ENCODE results near the gene TMEM130. TPM values are rescaled to one million over a fixed set of nuclear protein-coding genes. Genes with fewer than 3 reads are reported as not detected.

TMEM130 gene
- total and polyA plus RNA-seq, 9 of the 15 experiments (the other 6 are each of a cell fraction or from before 2014, with no cell fraction given) = 0.07 TPM; not detected in 8

DNA sequence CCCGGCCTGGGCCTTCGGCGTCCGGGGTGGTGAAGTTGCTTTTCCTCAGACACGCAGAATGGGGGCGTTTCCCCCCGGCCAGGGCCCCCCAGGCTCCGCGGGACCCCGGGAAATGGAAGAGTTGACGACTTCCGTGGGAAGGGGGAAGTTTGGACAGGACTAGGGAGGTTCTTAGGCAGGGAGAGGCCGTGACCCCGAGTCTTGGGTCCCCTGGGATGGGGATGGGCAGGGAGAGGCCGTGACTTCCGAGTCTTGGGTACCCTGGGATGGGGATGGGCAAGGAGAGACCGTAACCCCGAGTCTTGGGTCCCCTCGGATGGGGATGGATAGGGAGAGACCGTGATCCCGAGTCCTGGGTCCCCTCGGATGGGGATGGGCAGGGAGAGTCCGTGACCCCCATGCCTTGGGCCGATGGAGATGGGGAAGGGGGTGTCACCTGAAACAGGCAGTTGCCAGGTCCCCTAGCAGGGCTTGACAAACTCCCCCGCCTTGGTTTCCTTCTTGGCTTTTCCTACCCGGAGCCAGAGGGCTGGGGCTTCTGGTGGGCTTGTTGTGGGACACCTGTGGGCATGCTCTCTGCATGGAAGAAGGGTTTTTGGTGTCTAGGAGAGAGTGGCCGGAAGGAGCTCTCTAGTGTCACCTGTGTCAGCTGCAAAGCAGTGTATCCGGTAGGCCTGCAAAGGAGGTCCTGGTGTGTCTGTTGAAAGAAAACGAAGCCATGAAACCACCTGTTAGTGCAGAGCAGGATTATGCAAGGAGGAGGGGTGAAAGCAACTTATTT lies 9.6 kb upstream of the TMEM130 start (continued):
- TF ChIP-seq, protein P1, sequence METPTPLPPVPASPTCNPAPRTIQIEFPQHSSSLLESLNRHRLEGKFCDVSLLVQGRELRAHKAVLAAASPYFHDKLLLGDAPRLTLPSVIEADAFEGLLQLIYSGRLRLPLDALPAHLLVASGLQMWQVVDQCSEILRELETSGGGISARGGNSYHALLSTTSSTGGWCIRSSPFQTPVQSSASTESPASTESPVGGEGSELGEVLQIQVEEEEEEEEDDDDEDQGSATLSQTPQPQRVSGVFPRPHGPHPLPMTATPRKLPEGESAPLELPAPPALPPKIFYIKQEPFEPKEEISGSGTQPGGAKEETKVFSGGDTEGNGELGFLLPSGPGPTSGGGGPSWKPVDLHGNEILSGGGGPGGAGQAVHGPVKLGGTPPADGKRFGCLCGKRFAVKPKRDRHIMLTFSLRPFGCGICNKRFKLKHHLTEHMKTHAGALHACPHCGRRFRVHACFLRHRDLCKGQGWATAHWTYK (CRISPR knock-in tag; IDR thresholded peaks at IDR 0.05) = no peak
- TF ChIP-seq, protein P2, sequence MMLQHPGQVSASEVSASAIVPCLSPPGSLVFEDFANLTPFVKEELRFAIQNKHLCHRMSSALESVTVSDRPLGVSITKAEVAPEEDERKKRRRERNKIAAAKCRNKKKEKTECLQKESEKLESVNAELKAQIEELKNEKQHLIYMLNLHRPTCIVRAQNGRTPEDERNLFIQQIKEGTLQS (IDR thresholded peaks at IDR 0.05) = no peak
- TF ChIP-seq, protein P2 (CRISPR knock-in tag; conservative IDR thresholded peaks at IDR 0.05) = 0 out of 2 replicates have a peak, but pooled peaks have one; percentile 20
- TF ChIP-seq RBM34 (IDR thresholded peaks at IDR 0.05; ENCODE audit: borderline replicate concordance, insufficient read depth, low read length) = no peak
- TF ChIP-seq ZNF41 (CRISPR knock-in tag; conservative IDR thresholded peaks at IDR 0.05) = no peak
- TF ChIP-seq, protein P3, sequence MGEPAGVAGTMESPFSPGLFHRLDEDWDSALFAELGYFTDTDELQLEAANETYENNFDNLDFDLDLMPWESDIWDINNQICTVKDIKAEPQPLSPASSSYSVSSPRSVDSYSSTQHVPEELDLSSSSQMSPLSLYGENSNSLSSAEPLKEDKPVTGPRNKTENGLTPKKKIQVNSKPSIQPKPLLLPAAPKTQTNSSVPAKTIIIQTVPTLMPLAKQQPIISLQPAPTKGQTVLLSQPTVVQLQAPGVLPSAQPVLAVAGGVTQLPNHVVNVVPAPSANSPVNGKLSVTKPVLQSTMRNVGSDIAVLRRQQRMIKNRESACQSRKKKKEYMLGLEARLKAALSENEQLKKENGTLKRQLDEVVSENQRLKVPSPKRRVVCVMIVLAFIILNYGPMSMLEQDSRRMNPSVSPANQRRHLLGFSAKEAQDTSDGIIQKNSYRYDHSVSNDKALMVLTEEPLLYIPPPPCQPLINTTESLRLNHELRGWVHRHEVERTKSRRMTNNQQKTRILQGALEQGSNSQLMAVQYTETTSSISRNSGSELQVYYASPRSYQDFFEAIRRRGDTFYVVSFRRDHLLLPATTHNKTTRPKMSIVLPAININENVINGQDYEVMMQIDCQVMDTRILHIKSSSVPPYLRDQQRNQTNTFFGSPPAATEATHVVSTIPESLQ (CRISPR knock-in tag; IDR thresholded peaks at IDR 0.05) = no peak; the same call in 1 of the 2 replicates
- TF ChIP-seq, protein P4, sequence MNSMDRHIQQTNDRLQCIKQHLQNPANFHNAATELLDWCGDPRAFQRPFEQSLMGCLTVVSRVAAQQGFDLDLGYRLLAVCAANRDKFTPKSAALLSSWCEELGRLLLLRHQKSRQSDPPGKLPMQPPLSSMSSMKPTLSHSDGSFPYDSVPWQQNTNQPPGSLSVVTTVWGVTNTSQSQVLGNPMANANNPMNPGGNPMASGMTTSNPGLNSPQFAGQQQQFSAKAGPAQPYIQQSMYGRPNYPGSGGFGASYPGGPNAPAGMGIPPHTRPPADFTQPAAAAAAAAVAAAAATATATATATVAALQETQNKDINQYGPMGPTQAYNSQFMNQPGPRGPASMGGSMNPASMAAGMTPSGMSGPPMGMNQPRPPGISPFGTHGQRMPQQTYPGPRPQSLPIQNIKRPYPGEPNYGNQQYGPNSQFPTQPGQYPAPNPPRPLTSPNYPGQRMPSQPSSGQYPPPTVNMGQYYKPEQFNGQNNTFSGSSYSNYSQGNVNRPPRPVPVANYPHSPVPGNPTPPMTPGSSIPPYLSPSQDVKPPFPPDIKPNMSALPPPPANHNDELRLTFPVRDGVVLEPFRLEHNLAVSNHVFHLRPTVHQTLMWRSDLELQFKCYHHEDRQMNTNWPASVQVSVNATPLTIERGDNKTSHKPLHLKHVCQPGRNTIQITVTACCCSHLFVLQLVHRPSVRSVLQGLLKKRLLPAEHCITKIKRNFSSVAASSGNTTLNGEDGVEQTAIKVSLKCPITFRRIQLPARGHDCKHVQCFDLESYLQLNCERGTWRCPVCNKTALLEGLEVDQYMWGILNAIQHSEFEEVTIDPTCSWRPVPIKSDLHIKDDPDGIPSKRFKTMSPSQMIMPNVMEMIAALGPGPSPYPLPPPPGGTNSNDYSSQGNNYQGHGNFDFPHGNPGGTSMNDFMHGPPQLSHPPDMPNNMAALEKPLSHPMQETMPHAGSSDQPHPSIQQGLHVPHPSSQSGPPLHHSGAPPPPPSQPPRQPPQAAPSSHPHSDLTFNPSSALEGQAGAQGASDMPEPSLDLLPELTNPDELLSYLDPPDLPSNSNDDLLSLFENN (IDR thresholded peaks at IDR 0.05; ENCODE audit: low read depth in 2 of 2, low read length in 2 of 2) = no peak
- TF ChIP-seq, protein P5, sequence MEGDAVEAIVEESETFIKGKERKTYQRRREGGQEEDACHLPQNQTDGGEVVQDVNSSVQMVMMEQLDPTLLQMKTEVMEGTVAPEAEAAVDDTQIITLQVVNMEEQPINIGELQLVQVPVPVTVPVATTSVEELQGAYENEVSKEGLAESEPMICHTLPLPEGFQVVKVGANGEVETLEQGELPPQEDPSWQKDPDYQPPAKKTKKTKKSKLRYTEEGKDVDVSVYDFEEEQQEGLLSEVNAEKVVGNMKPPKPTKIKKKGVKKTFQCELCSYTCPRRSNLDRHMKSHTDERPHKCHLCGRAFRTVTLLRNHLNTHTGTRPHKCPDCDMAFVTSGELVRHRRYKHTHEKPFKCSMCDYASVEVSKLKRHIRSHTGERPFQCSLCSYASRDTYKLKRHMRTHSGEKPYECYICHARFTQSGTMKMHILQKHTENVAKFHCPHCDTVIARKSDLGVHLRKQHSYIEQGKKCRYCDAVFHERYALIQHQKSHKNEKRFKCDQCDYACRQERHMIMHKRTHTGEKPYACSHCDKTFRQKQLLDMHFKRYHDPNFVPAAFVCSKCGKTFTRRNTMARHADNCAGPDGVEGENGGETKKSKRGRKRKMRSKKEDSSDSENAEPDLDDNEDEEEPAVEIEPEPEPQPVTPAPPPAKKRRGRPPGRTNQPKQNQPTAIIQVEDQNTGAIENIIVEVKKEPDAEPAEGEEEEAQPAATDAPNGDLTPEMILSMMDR (IDR thresholded peaks at IDR 0.05 in 2 of 3, conservative IDR thresholded peaks at IDR 0.05 in 1 of 3; ENCODE audit: insufficient read depth in 2 of 3, low read depth in 1 of 3, low read length in 3 of 3) = peak; percentile 39 to 61 (median 55); a peak in 5 of 6 replicates
- peak; percentile 36; the same call in 1 of the 2 replicates for TF ChIP-seq GATA2 (CRISPR knock-in tag; IDR thresholded peaks at IDR 0.05)
- TF ChIP-seq SREBF2 (CRISPR knock-in tag; IDR thresholded peaks at IDR 0.05) = 0 out of 2 replicates have a peak, but pooled peaks have one; percentile 23
- TF ChIP-seq KDM2B (CRISPR knock-in tag; IDR thresholded peaks at IDR 0.05) = no peak
- no peak for TF ChIP-seq BHLHE40 (IDR thresholded peaks at IDR 0.05; ENCODE audit: low read length)
- no peak for TF ChIP-seq POLR2AphosphoS2 (IDR thresholded peaks at IDR 0.05; ENCODE audit: low read length)
- TF ChIP-seq, protein P6, sequence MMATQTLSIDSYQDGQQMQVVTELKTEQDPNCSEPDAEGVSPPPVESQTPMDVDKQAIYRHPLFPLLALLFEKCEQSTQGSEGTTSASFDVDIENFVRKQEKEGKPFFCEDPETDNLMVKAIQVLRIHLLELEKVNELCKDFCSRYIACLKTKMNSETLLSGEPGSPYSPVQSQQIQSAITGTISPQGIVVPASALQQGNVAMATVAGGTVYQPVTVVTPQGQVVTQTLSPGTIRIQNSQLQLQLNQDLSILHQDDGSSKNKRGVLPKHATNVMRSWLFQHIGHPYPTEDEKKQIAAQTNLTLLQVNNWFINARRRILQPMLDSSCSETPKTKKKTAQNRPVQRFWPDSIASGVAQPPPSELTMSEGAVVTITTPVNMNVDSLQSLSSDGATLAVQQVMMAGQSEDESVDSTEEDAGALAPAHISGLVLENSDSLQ (IDR thresholded peaks at IDR 0.05) = 0 out of 2 replicates have a peak, but pooled peaks have one; percentile 6
- no peak for TF ChIP-seq TRIM24 (IDR thresholded peaks at IDR 0.05)
- TF ChIP-seq ARID1B (IDR thresholded peaks at IDR 0.05) = no peak

Measured in K562 (cell line).